Neural crest cell (in vitro differentiated cells): Measurements from ENCODE around the gene PCNX3. TPM values are rescaled to one million over a fixed set of nuclear protein-coding genes. Genes with fewer than 3 reads are reported as not detected.

ENCODE experiments used
- DNase-seq: peaks from one replicate; pipeline ENCODE4 v3.0.0; 2021; ENCODE audit warnings: low read depth, mixed read lengths, low spot score
- H3K27ac Mint-ChIP-seq: one replicate; pipeline ENCODE4 v1.8.0; 2021; ENCODE audit warnings: mild to moderate bottlenecking, mixed read lengths; ENCODE audit not compliant: unreplicated experiment
- H3K27me3 Mint-ChIP-seq: 2 replicates; pipeline ENCODE4 v1.8.0; 2021; ENCODE audit warnings: low read depth, mild to moderate bottlenecking, mixed read lengths
- H3K36me3 Mint-ChIP-seq: 2 replicates; pipeline ENCODE4 v1.8.0; 2021; ENCODE audit warnings: low read depth, mild to moderate bottlenecking, mixed read lengths
- H3K4me1 Mint-ChIP-seq: 2 replicates; pipeline ENCODE4 v1.8.0; 2021; ENCODE audit warnings: mixed read lengths
- H3K4me3 Mint-ChIP-seq: one replicate; pipeline ENCODE4 v1.8.0; 2021; ENCODE audit warnings: mild to moderate bottlenecking, mixed read lengths
- H3K9me3 Mint-ChIP-seq: 2 replicates; pipeline ENCODE4 v1.8.0; 2021; ENCODE audit warnings: mixed read lengths
- total RNA-seq: library from RNA; stranded (reverse); gene quantifications from 2 replicates; pipeline ENCODE4 v1.2.1, GENCODE V29; 2021
- TF ChIP-seq, protein P1 (sequence below): fragments of 200-600 bp; sonication (generic); conservative IDR thresholded peaks from 2 replicates; pipeline ENCODE4 v1.5.0; 2021; ENCODE audit warnings: antibody characterized with exemption, mild to moderate bottlenecking

Gene PCNX3
- total RNA-seq, 1 donor from 2014 or later, result 58.2 TPM

DNA sequence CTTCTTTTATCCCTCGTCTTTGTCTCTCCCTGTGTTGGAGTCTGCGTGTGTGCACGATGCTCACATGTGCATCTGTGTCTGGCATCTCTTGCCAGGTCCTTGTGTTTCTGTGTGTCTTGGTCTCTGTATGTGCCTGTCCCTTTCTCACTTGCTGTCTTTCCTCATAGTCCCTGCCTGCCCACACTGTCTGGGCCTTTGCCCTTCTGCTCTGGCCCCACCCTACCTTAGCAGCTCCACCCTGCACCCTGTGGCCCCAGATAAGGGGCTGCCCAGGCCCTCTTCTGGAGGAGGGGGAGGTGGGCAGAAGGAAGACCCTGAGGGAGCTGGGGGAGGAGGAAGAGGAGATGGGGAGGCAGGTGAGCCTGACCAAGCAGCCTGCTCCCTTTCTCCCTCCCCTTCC is 36.9 kb upstream of the PCNX3 start:
- H3K27ac Mint-ChIP-seq, result no peak overlapping the region
- H3K4me3 Mint-ChIP-seq, result peak overlapping the region; percentile 81
- DNase-seq, result no peak
- peaks cover 5% of the 10 kb centered on the region for H3K36me3 Mint-ChIP-seq
- H3K4me1 Mint-ChIP-seq, result peaks cover 39% of the 10 kb centered on the region
- TF ChIP-seq, protein P1, sequence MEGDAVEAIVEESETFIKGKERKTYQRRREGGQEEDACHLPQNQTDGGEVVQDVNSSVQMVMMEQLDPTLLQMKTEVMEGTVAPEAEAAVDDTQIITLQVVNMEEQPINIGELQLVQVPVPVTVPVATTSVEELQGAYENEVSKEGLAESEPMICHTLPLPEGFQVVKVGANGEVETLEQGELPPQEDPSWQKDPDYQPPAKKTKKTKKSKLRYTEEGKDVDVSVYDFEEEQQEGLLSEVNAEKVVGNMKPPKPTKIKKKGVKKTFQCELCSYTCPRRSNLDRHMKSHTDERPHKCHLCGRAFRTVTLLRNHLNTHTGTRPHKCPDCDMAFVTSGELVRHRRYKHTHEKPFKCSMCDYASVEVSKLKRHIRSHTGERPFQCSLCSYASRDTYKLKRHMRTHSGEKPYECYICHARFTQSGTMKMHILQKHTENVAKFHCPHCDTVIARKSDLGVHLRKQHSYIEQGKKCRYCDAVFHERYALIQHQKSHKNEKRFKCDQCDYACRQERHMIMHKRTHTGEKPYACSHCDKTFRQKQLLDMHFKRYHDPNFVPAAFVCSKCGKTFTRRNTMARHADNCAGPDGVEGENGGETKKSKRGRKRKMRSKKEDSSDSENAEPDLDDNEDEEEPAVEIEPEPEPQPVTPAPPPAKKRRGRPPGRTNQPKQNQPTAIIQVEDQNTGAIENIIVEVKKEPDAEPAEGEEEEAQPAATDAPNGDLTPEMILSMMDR, result no peak
- H3K9me3 Mint-ChIP-seq, result no peaks in the 10 kb centered on the region
- H3K27me3 Mint-ChIP-seq, result peaks cover 26% of the 10 kb centered on the region

DNA sequence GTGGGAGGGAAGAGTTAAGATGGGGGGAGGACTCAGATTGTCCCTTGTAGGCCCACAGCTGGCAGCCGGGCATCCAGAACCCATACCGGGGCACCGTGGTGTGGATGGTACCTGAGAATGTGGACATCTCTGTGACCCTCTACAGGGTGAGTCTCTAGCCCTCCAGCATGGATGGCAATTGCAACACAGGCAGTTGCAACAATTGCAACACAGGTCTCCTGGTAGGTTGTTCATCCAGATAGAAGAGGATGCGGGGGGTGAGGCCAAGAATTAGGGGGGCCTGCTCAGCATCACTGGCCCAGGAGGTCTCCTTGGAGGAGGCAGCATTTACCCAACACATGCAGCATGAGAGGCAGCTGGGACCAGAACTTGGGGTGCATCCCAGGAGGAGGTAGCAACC is 36.3 kb upstream of the PCNX3 start:
- TF ChIP-seq, protein P1, result no peak
- H3K27me3 Mint-ChIP-seq, result peaks cover 26% of the 10 kb centered on the region
- H3K27ac Mint-ChIP-seq, result no peak overlapping the region
- peaks cover 35% of the 10 kb centered on the region for H3K4me1 Mint-ChIP-seq
- no peaks in the 10 kb centered on the region for H3K9me3 Mint-ChIP-seq
- H3K36me3 Mint-ChIP-seq, result peaks cover 5% of the 10 kb centered on the region
- DNase-seq, result no peak
- peak overlapping the region; percentile 61 for H3K4me3 Mint-ChIP-seq

DNA sequence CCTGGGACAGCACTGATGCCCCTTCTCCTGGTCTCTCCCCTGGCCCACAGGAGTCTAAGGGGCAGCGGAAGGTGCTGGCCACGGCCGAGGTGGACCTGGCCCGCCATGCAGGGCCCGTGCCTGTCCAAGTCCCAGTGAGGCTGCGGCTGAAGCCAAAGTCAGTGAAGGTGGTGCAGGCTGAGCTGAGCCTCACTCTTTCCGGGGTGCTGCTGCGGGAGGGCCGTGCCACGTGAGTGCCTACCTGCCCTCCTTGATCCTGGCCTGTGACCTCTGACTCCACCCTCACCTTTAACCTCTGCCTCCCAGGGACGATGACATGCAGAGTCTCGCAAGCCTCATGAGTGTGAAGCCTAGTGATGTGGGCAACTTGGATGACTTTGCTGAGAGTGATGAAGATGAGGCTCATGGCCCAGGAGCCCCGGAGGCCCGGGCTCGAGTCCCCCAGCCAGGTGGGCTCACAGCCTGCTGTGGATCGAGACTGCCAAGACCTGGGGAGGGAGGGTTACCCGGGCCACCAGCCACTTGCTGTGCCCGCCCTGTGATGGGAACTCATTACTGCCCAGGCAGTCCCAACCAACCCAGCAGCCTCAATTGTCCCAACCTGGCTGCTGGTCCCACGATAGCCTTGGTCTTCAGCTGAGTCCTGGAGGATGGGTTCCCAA is 35.4 kb upstream of the PCNX3 start:
- TF ChIP-seq, protein P1, result no peak
- no peak for DNase-seq
- H3K9me3 Mint-ChIP-seq, result no peaks in the 10 kb centered on the region
- peaks cover under 1% of the 10 kb centered on the region for H3K36me3 Mint-ChIP-seq
- H3K27ac Mint-ChIP-seq, result no peak overlapping the region
- H3K4me1 Mint-ChIP-seq, result peaks cover 29% of the 10 kb centered on the region
- peaks cover 20% of the 10 kb centered on the region for H3K27me3 Mint-ChIP-seq
- no peak overlapping the region for H3K4me3 Mint-ChIP-seq

DNA sequence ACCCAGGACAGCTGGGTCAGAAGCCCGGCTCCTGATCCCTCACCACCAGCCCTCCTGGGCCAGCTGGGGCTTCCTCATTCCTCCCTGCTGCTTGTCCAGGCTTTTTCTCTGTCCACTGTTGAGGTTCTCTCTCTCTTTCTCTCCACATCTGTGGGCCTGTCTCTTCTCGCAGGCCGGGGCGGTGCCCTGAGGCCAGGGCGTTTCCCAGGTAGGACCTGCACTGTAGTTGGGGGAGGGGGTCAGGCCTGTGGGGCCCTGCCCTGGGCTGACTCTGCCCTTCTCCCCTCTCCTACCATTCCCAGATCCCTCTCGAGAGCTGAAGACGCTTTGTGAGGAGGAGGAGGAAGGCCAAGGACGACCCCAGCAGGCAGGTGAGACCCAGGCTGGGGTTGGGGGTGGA is 34.8 kb upstream of the PCNX3 start:
- no peaks in the 10 kb centered on the region for H3K36me3 Mint-ChIP-seq
- DNase-seq, result no peak
- H3K27ac Mint-ChIP-seq, result no peak overlapping the region
- TF ChIP-seq, protein P1, result no peak
- no peak overlapping the region for H3K4me3 Mint-ChIP-seq
- peaks cover 24% of the 10 kb centered on the region for H3K4me1 Mint-ChIP-seq
- no peaks in the 10 kb centered on the region for H3K9me3 Mint-ChIP-seq
- peaks cover 15% of the 10 kb centered on the region for H3K27me3 Mint-ChIP-seq

DNA sequence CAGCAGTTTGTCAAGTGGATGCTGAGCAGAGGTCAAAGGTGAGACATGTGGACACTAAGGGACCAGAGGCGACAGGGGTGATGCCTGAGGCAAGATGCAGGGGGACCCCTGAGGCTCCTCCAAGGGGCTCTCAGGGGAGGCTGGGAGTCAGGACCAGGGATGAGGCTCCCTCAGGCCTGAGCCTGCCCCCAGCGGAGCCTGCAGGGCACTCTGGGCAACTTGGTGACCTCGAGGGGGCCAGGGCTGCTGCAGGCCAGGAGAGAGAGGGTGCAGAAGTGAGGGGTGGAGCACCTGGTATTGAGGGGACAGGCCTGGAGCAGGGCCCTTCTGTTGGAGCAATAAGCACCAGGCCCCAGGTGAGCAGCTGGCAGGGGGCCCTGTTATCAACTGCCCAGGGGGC is 33.6 kb upstream of the PCNX3 start:
- no peak for DNase-seq
- TF ChIP-seq, protein P1, result no peak
- Mint-ChIP-seq H3K9me3 (no peaks in the 10 kb centered on the region), H3K36me3 (no peaks in the 10 kb centered on the region), H3K4me1 (peaks cover 25% of the 10 kb centered on the region), H3K4me3 (peak overlapping the region; percentile 45), H3K27ac (no peak overlapping the region), H3K27me3 (peaks cover 11% of the 10 kb centered on the region)
